GM23248 (cell line): ENCODE measurements around the gene KIAA1614. TPM values are rescaled to one million over a fixed set of nuclear protein-coding genes. Genes with fewer than 3 reads are reported as not detected.

Source experiments
- DNase-seq: peaks from one replicate; pipeline ENCODE4 v3.0.0-alpha.2; 2015
- H2AFZ ChIP-seq: fragments of 200-600 bp; sonication (generic); 2 replicates; pipeline ENCODE4 v1.6.1; 2016; ENCODE audit warnings: antibody characterized with exemption
- H3F3A ChIP-seq: fragments of 200-600 bp; sonication (generic); 2 replicates; pipeline ENCODE4 v1.6.1; 2016; ENCODE audit warnings: mild to moderate bottlenecking, antibody characterized with exemption, mixed run types; ENCODE audit not compliant: insufficient read depth
- H3K27ac ChIP-seq: fragments of 200-600 bp; sonication (generic); 2 replicates; pipeline ENCODE4 v1.5.1; 2016; ENCODE audit warnings: mild to moderate bottlenecking
- H3K27me3 ChIP-seq: fragments of 200-600 bp; sonication (generic); replicated peaks from 2 replicates; pipeline ENCODE4 v1.6.1; 2016; ENCODE audit warnings: mild to moderate bottlenecking; ENCODE audit not compliant: insufficient read depth
- H3K36me3 ChIP-seq: fragments of 200-600 bp; sonication (generic); 2 replicates; pipeline ENCODE4 v1.6.1; 2016; ENCODE audit warnings: low read depth, mild to moderate bottlenecking
- H3K4me1 ChIP-seq: fragments of 200-600 bp; sonication (generic); 2 replicates; pipeline ENCODE4 v1.6.1; 2016; ENCODE audit warnings: mild to moderate bottlenecking; ENCODE audit not compliant: insufficient read depth
- H3K4me2 ChIP-seq: fragments of 200-600 bp; sonication (generic); one replicate; pipeline ENCODE4 v1.6.1; 2016; ENCODE audit warnings: mild to moderate bottlenecking; ENCODE audit not compliant: unreplicated experiment
- H3K4me3 ChIP-seq: fragments of 200-600 bp; sonication (generic); 2 replicates; pipeline ENCODE4 v1.5.1; 2016; ENCODE audit warnings: mild to moderate bottlenecking
- H3K79me2 ChIP-seq: fragments of 200-600 bp; sonication (generic); 2 replicates; pipeline ENCODE4 v1.6.1; 2016; ENCODE audit warnings: mild to moderate bottlenecking; ENCODE audit not compliant: insufficient read depth
- H3K9ac ChIP-seq: fragments of 200-600 bp; sonication (generic); 2 replicates; pipeline ENCODE4 v1.6.1; 2016; ENCODE audit warnings: mild to moderate bottlenecking
- H3K9me2 ChIP-seq: fragments of 200-600 bp; sonication (generic); 2 replicates; pipeline ENCODE4 v1.6.1; 2016; ENCODE audit warnings: mixed run types, mild to moderate bottlenecking, moderate library complexity; ENCODE audit not compliant: insufficient read depth
- H3K9me3 ChIP-seq: fragments of 200-600 bp; sonication (generic); one replicate; pipeline ENCODE4 v1.6.1; 2017; ENCODE audit warnings: low read depth
- H4K20me1 ChIP-seq: fragments of 200-600 bp; sonication (generic); 2 replicates; pipeline ENCODE4 v1.6.0; 2016; ENCODE audit not compliant: insufficient read depth
- EZH2 ChIP-seq: fragments of 200-600 bp; sonication (generic); IDR thresholded peaks from 2 replicates; pipeline ENCODE4 v1.6.1; 2018; ENCODE audit warnings: antibody characterized with exemption, mild to moderate bottlenecking; ENCODE audit not compliant: insufficient read depth, poor library complexity, severe bottlenecking
- EZH2phosphoT487 ChIP-seq: fragments of 200-600 bp; sonication (generic); IDR thresholded peaks from 2 replicates; pipeline ENCODE4 v1.6.1; 2018; ENCODE audit warnings: antibody characterized with exemption, moderate library complexity, mild to moderate bottlenecking, low read depth; ENCODE audit not compliant: insufficient read depth
- WGBS, 2 experiments: methylation state at CpG; one replicate each; pipeline ENCODE4 v1.1.6; 2015 to 2017; ENCODE audit warnings: low lambda C conversion rate in 2 of 2, low coverage in 1 of 2; ENCODE audit errors: missing lambda C conversion rate in 2 of 2; 5-methylcytosine and 5-hydroxymethylcytosine counted together
- in situ Hi-C: fragments of 300-500 bp; cut with MboI; formaldehyde crosslinking; loops from 2 replicates; pipeline ENCODE4 v1.15.0; 2020
- polyA plus RNA-seq: library from polyadenylated mRNA; unstranded; fragments of >200 nt; fragmentation: Nextera tagmentation; extraction: Ambion mirVana; gene quantifications from 2 replicates; pipeline ENCODE4 v1.2.1, GENCODE V29; 2016
- total RNA-seq: library from RNA; depleted of rRNA; stranded (reverse); fragments of >200 nt; shearing (Covaris generic); gene quantifications from 2 replicates; pipeline ENCODE4 v1.2.3, GENCODE V29; 2014

The KIAA1614 gene
- total and polyA plus RNA-seq, 2 experiments from 2014 or later = 2.7 to 11.7 TPM

GRCh38 chr1:180927348-180927747 lies 14.7 kb downstream of the KIAA1614 start:
- 77 to 81% methylated on average over 13 of the region's 13 CpGs for WGBS, 2 experiments
- Histone ChIP-seq H3K4me2 (no peak overlapping the region), H3K4me3 (no peak overlapping the region), H3K9ac (no peak overlapping the region), H3K36me3 (no peaks in the 10 kb centered on the region), H3F3A (no peaks in the 10 kb centered on the region), H4K20me1 (no peaks in the 10 kb centered on the region), H3K27me3 (no peaks in the 10 kb centered on the region), H2AFZ (no peak overlapping the region), H3K9me2 (no peaks in the 10 kb centered on the region), H3K27ac (no peak overlapping the region), H3K9me3 (no peaks in the 10 kb centered on the region), H3K4me1 (no peaks in the 10 kb centered on the region; the same call in 1 of the 2 replicates), H3K79me2 (no peaks in the 10 kb centered on the region)
- TF ChIP-seq EZH2 (no peak), EZH2phosphoT487 (no peak)
- no peak for DNase-seq
- in situ Hi-C loops = no loop called here

- WGBS, 2 experiments = 58 to 69% methylated on average over 3 to 4 of the region's 4 CpGs
- no peak for TF ChIP-seq EZH2
- TF ChIP-seq EZH2phosphoT487 = no peak
- Histone ChIP-seq H3K27me3 (no peaks in the 10 kb centered on the region), H3K9me2 (no peaks in the 10 kb centered on the region), H3K27ac (no peak overlapping the region), H2AFZ (no peak overlapping the region), H3K4me3 (no peak overlapping the region), H3K4me1 (no peaks in the 10 kb centered on the region; the same call in 1 of the 2 replicates), H3K9ac (no peak overlapping the region), H3F3A (no peaks in the 10 kb centered on the region), H4K20me1 (no peaks in the 10 kb centered on the region), H3K9me3 (no peaks in the 10 kb centered on the region), H3K36me3 (no peaks in the 10 kb centered on the region), H3K79me2 (no peaks in the 10 kb centered on the region), H3K4me2 (no peak overlapping the region)
- peak; percentile 16 for DNase-seq
- in situ Hi-C loops = no loop called here
Measured at GRCh38 chr1:180927841-180928240, 15.1 kb downstream of the KIAA1614 start.

- Histone ChIP-seq H3K4me1 (no peaks in the 10 kb centered on the region; the same call in 1 of the 2 replicates), H3K4me2 (no peak overlapping the region), H3K9me2 (no peaks in the 10 kb centered on the region), H3K9ac (no peak overlapping the region), H3F3A (no peaks in the 10 kb centered on the region), H3K4me3 (no peak overlapping the region), H3K9me3 (no peaks in the 10 kb centered on the region), H2AFZ (no peak overlapping the region), H4K20me1 (no peaks in the 10 kb centered on the region), H3K79me2 (no peaks in the 10 kb centered on the region), H3K27me3 (no peaks in the 10 kb centered on the region), H3K27ac (no peak overlapping the region), H3K36me3 (no peaks in the 10 kb centered on the region)
- DNase-seq = no peak
- 66 to 67% methylated on average over 16 to 17 of the region's 17 CpGs for WGBS, 2 experiments
- TF ChIP-seq EZH2 (no peak), EZH2phosphoT487 (no peak)
- in situ Hi-C loops = no loop called here
Measured at GRCh38 chr1:180928331-180929230, 15.9 kb downstream of the KIAA1614 start.

GRCh38 chr1:180929389-180929788 lies 16.7 kb downstream of the KIAA1614 start:
- no peaks in the 10 kb centered on the region for H3F3A ChIP-seq
- no peak overlapping the region for H3K9ac ChIP-seq
- no peak for TF ChIP-seq EZH2
- TF ChIP-seq EZH2phosphoT487 = no peak
- no peak overlapping the region for H3K4me3 ChIP-seq
- no peak overlapping the region for H3K4me2 ChIP-seq
- H3K9me3 ChIP-seq = no peaks in the 10 kb centered on the region
- no peaks in the 10 kb centered on the region for H4K20me1 ChIP-seq
- in situ Hi-C loops = no loop called here
- H3K36me3 ChIP-seq = no peaks in the 10 kb centered on the region
- H3K27me3 ChIP-seq = no peaks in the 10 kb centered on the region
- no peaks in the 10 kb centered on the region; the same call in 1 of the 2 replicates for H3K4me1 ChIP-seq
- 97% methylated on average over 3 of the region's 3 CpGs for WGBS, 2 experiments
- H3K79me2 ChIP-seq = no peaks in the 10 kb centered on the region
- no peaks in the 10 kb centered on the region for H3K9me2 ChIP-seq
- H2AFZ ChIP-seq = no peak overlapping the region
- H3K27ac ChIP-seq = no peak overlapping the region
- DNase-seq = no peak
